ENCODE measurements around the gene DACH1.

- TF ChIP-seq ZFP3 (CRISPR knock-in tag; IDR thresholded peaks at IDR 0.05) (no peak), RARB (CRISPR knock-in tag; IDR thresholded peaks at IDR 0.05) (no peak), TCF4 (CRISPR knock-in tag; IDR thresholded peaks at IDR 0.05; ENCODE audit: borderline replicate concordance) (no peak; the same call in 1 of the 2 replicates), ARNTL (CRISPR knock-in tag; IDR thresholded peaks at IDR 0.05; ENCODE audit: borderline replicate concordance, low read depth) (no peak), GLIS3 (CRISPR knock-in tag; IDR thresholded peaks at IDR 0.05) (no peak), ZNF8 (CRISPR knock-in tag; IDR thresholded peaks at IDR 0.05) (no peak)
- TF ChIP-seq, protein P1, sequence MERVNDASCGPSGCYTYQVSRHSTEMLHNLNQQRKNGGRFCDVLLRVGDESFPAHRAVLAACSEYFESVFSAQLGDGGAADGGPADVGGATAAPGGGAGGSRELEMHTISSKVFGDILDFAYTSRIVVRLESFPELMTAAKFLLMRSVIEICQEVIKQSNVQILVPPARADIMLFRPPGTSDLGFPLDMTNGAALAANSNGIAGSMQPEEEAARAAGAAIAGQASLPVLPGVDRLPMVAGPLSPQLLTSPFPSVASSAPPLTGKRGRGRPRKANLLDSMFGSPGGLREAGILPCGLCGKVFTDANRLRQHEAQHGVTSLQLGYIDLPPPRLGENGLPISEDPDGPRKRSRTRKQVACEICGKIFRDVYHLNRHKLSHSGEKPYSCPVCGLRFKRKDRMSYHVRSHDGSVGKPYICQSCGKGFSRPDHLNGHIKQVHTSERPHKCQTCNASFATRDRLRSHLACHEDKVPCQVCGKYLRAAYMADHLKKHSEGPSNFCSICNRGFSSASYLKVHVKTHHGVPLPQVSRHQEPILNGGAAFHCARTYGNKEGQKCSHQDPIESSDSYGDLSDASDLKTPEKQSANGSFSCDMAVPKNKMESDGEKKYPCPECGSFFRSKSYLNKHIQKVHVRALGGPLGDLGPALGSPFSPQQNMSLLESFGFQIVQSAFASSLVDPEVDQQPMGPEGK (CRISPR knock-in tag; IDR thresholded peaks at IDR 0.05; ENCODE audit: borderline replicate concordance), result no peak
Observed at GRCh38 chr13:71853725-71854124, 13.3 kb downstream of the DACH1 start.

Measured in SK-N-SH treated with all-trans-retinoic acid at 6 μM for 48 hours (cell line).